ENCODE measurements around the gene ZNF808.
"Not testable (repeated sequence)": the region's sequence is repeated elsewhere in the genome, so short reads cannot be mapped to it uniquely, and the experiment has no call there.

ZNF808 gene

DNA sequence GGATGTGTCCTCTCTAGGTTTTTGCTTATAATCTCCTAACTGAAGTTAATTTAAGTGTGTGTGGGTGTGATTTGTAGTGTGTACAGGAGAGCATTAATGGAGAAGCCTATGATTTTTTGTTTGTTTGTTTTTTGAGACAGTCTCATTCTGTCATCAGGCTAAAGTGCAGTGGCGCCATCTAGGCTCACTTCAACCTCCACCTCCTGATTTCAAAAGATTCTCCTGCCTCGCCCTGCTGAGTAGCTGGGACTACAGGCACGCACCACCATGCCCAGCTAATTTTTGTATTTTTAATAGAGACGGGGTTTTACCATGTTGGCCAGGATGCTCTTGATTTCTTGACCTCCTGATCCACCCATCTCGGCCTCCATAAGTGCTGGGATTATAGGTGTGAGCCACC lies 63.3 kb downstream of the ZNF808 start:
- in situ Hi-C loops (cut with MboI; ENCODE audit: low sequenced_read_pairs), result no loop called here
- Histone ChIP-seq H3K9me3 (no peaks in the 10 kb centered on the region), H3K36me3 (replicated peaks) (no peaks in the 10 kb centered on the region), H3K4me1 (no peaks in the 10 kb centered on the region), H3K27me3 (ENCODE audit: low read depth) (no peaks in the 10 kb centered on the region), H3K4me3 (no peak overlapping the region)
- DNase-seq (ENCODE audit: low spot score in 2 of 2), result no peak

DNA sequence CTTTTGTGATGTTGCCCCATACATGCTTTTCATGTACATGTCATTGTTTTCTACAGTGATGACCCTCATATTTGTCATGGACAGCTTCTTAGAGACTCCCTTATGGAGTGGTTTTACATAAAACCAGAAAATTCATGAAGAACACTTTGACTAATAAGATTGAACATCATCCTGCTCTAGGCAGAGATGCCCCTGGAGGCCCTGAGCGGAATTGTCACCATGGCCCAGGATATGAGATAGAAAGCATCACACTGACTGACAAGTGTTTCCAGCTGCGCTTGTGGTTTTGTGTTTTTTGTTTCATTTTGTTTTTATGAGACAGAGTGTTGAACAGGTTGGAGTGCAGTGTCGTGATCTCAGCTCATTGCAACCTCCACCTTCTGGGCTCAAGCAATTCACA lies 64.8 kb downstream of the ZNF808 start:
- H3K4me1 ChIP-seq, result no peaks in the 10 kb centered on the region
- H3K4me3 ChIP-seq, result no peak overlapping the region
- in situ Hi-C loops (cut with MboI; ENCODE audit: low sequenced_read_pairs), result no loop called here
- H3K36me3 ChIP-seq (replicated peaks), result no peaks in the 10 kb centered on the region
- H3K9me3 ChIP-seq, result no peaks in the 10 kb centered on the region
- no peaks in the 10 kb centered on the region for H3K27me3 ChIP-seq (ENCODE audit: low read depth)
- DNase-seq (ENCODE audit: low spot score in 2 of 2), result no peak

DNA sequence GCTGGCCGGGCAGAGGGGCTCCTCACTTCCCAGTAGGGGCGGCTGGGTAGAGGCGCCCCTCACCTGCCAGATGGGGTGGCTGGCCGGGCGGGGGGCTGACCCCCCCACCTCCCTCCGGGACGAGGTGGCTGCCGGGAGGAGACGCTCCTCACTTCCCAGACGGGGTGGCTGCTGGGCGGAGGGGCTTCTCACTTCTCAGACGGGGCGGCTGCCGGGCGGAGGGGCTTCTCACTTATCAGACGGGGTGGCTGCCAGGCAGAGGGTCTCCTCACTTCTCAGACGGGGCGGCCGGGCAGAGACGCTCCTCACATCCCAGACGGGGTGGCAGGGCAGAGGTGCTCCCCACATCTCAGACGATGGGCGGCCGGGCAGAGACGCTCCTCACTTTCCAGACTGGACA lies 66.0 kb downstream of the ZNF808 start:
- H3K36me3 ChIP-seq (replicated peaks); H3K4me1 ChIP-seq; H3K9me3 ChIP-seq; in situ Hi-C loops (cut with MboI; ENCODE audit: low sequenced_read_pairs); H3K27me3 ChIP-seq (ENCODE audit: low read depth); H3K4me3 ChIP-seq; DNase-seq (ENCODE audit: low spot score in 2 of 2): not testable (repeated sequence)

DNA sequence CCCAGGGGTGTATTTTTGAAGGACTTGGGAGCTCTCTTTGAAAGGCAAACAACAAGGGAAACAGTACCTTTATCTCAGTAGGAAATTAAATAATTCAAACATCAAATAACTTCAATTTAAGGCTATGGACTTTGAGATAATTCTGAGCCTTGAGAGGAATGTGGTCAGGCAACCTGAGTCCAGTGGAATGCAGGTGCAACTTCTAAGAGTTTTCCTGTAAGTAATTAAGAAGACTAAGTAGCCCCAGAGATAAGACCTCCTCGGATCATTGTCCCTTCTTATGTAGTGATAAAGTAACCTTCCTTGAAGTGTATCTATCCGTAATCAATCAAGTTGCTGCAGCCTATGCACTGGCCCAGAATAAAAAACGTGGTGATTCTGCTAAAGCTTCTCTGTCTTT lies 71.8 kb downstream of the ZNF808 start:
- no peak for DNase-seq (ENCODE audit: low spot score in 2 of 2)
- H3K27me3 ChIP-seq (ENCODE audit: low read depth), result no peaks in the 10 kb centered on the region
- H3K36me3 ChIP-seq (replicated peaks), result no peaks in the 10 kb centered on the region
- in situ Hi-C loops (cut with MboI; ENCODE audit: low sequenced_read_pairs), result no loop called here
- no peaks in the 10 kb centered on the region; the same call in 1 of the 2 replicates for H3K9me3 ChIP-seq
- H3K4me3 ChIP-seq, result no peak overlapping the region
- no peaks in the 10 kb centered on the region for H3K4me1 ChIP-seq

DNA sequence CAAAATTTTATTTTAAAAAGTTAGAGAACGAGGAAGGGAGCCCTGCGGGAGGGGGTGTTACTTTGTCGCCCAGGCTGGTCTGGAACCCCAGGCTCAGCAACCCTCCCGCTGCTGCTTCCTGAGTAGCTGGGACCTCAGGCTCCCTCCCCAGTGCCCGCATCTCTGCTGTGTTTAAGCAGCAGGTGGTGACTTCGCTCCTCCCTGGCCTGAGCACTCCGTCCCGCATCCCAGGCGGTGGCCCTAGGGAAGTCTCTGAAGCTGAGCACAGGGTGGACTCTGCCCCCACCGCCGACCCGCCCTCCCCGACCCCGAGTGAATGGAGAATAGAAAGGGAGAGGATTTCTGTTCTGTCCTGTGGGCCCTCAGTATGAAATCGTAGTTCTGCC lies 73.2 kb downstream of the ZNF808 start:
- in situ Hi-C loops (cut with MboI; ENCODE audit: low sequenced_read_pairs), result no loop called here
- H3K4me1 ChIP-seq, result no peaks in the 10 kb centered on the region
- no peaks in the 10 kb centered on the region for H3K36me3 ChIP-seq (replicated peaks)
- no peak for DNase-seq (ENCODE audit: low spot score in 2 of 2)
- H3K9me3 ChIP-seq, result no peaks in the 10 kb centered on the region; the same call in 1 of the 2 replicates
- H3K4me3 ChIP-seq, result peak overlapping the region; percentile 57
- no peaks in the 10 kb centered on the region for H3K27me3 ChIP-seq (ENCODE audit: low read depth)

DNA sequence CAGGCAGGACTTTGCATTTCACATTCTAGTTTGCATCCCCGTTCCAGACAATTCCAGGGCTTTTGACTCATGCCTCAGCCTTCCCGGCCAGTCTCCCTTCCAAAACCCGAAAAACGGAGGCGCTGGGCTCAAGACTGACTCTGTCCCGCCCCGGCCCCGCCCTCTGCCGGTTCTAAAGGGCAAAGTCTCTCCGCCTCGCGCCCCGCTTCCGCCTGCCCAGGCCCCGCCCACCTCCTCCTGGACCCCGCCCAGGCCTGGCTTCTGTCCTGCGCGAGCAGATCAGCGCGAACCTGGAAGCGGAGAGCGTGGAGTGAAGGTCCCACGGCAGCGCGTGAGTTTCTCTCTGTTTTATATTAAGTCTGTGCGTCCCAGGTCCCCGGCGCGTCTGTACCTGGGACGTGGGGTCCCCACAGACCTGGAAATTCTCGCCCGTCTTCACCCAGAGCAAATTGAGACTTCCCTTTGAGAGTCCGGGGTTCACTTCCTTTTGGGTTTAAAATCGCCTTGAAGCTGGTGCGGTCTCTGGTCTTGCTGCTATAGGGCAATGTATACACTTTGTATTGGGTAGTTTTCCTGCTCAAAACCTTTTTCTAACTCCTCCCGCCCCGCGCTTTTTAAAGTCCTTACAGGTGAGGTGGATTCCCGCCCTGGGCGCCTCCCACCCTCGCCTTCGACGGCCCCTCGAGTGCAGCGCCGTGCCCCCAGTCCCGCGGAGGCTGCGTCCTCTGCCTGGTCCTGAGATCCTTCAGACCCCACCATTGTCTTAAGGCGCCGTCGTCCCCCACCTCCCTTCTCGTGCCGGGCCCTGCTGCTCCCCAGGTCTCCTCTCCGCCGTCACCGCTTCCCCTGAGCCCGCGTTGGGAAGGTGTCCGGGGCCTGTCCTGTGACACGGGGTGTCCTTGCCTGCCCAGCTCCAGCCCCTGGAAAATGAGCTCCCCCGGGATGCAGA lies 73.8 kb downstream of the ZNF808 start:
- Histone ChIP-seq H3K36me3 (replicated peaks) (no peaks in the 10 kb centered on the region), H3K4me3 (peak overlapping the region; percentile 57), H3K4me1 (no peaks in the 10 kb centered on the region), H3K9me3 (no peaks in the 10 kb centered on the region; the same call in 1 of the 2 replicates), H3K27me3 (ENCODE audit: low read depth) (no peaks in the 10 kb centered on the region)
- DNase-seq (ENCODE audit: low spot score in 2 of 2), result peak; percentile 78 to 97
- in situ Hi-C loops (cut with MboI; ENCODE audit: low sequenced_read_pairs), result no loop called here

DNA sequence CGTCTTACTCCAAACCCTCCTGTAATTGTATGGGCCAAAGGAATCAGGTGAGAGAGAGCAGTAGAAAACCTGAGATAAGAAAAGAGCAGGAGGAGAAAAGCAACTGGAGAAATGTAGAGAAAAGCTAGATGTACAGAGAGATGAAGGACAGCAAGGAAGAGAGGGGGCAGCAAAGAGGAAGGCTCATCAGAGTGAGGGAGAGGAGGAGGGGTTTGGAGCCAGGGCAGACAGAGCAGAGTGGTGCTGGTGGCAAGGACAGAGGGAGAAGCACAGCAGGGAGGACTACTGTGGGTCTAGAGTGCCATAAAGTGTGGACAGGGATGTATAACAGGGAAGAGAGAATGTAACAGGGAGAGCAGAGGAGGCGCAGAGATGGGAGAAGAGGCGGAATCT lies 74.5 kb downstream of the ZNF808 start:
- H3K9me3 ChIP-seq; H3K4me1 ChIP-seq; DNase-seq (ENCODE audit: low spot score in 2 of 2); H3K36me3 ChIP-seq (replicated peaks); in situ Hi-C loops (cut with MboI; ENCODE audit: low sequenced_read_pairs); H3K27me3 ChIP-seq (ENCODE audit: low read depth): not testable (repeated sequence)
- peak overlapping the region; percentile 57 for H3K4me3 ChIP-seq

DNA sequence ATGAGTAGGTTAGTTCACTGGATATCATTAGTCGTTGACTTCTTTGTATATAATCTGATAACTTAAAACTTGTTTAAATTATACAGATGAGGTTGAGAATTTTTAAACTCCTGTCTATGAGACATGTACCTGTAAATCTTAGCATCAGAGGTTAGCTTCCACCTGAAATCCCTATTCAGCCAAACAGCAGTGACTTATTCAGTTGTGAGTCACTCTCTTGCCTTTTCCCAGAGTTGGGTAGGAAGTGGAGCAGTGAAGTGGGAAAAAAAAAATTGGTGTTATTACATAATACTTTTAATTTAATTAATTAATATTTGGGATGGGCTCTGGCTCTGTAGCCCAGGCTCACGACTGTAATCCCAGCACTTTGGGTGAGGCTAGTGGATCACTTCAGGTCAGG lies 75.5 kb downstream of the ZNF808 start:
- no peak overlapping the region for H3K4me3 ChIP-seq
- no peaks in the 10 kb centered on the region for H3K27me3 ChIP-seq (ENCODE audit: low read depth)
- no peaks in the 10 kb centered on the region for H3K4me1 ChIP-seq
- H3K9me3 ChIP-seq, result no peaks in the 10 kb centered on the region; the same call in 1 of the 2 replicates
- H3K36me3 ChIP-seq (replicated peaks), result no peaks in the 10 kb centered on the region; the same call in 1 of the 2 replicates
- in situ Hi-C loops (cut with MboI; ENCODE audit: low sequenced_read_pairs), result no loop called here
- DNase-seq (ENCODE audit: low spot score in 2 of 2), result no peak

DNA sequence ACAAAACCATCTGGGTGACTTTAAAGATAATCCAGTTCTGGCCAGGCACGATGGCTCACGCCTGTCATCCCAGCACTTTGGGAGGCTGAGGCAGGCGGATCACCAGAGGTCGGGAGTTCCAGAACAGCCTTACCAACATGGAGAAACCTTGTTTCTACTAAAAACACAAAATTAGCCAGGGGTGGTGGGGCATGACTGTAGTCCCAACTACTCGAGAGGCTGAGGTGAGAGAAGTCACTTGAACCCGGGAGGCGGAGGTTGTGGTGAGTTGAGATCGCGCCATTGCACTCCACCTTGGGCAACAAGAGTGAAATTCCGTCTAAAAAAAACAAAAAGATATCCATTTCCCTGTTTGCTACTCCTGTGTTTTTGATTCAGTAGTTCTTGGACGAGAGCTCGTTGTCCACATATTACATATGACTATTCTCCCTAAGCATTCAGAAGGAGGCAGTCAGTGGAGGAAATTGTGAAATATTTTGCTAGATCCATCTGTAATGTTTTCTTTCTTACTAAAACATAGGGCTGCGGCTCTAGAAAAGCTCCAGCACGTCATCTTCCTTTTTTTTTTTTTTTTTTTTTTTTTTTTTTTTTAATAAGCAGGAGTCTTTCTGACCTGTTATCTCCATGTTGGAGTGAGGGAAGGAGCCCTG lies 76.2 kb downstream of the ZNF808 start:
- Histone ChIP-seq H3K4me3 (no peak overlapping the region), H3K4me1 (no peaks in the 10 kb centered on the region), H3K9me3 (no peaks in the 10 kb centered on the region; the same call in 1 of the 2 replicates), H3K36me3 (replicated peaks) (no peaks in the 10 kb centered on the region; the same call in 1 of the 2 replicates), H3K27me3 (ENCODE audit: low read depth) (no peaks in the 10 kb centered on the region)
- DNase-seq (ENCODE audit: low spot score in 2 of 2), result no peak
- in situ Hi-C loops (cut with MboI; ENCODE audit: low sequenced_read_pairs), result no loop called here

Data from HAP-1 (cell line).